ENCODE results near the gene RUNX1. TPM values are rescaled to one million over a fixed set of nuclear protein-coding genes. Genes with fewer than 3 reads are reported as not detected.

Gene RUNX1
- total RNA-seq, 4 donors from 2014 or later: 3.9 to 14.5 (median 5.8) TPM

GRCh38 chr21:34874684-34875513 is 174.2 kb downstream of the RUNX1 start:
- Histone ChIP-seq H3K27me3 (peaks cover 45% of the 10 kb centered on the region), H3K4me1 (no peaks in the 10 kb centered on the region), H3K27ac (no peak overlapping the region), H3K9me3 (no peaks in the 10 kb centered on the region), H3K36me3 (no peaks in the 10 kb centered on the region), H3K4me3 (no peak overlapping the region)
- ATAC-seq: no peak
- 58 to 60% methylated on average over 7 to 8 of the region's 8 CpGs for WGBS, 2 donors (ENCODE audit: low coverage in 1 of 2)
- TF ChIP-seq POLR2A (IDR thresholded peaks at IDR 0.05) (no peak), CTCF (IDR thresholded peaks at IDR 0.05) (no peak), POLR2AphosphoS5 (IDR thresholded peaks at IDR 0.05) (no peak), EP300 (IDR thresholded peaks at IDR 0.05) (no peak)

- Histone ChIP-seq H3K4me1 (no peaks in the 10 kb centered on the region), H3K27me3 (peaks cover 38% of the 10 kb centered on the region), H3K27ac (no peak overlapping the region), H3K9me3 (no peaks in the 10 kb centered on the region), H3K4me3 (no peak overlapping the region), H3K36me3 (peaks cover 0 to 3% of the 10 kb centered on the region in 2 donors)
- WGBS, 2 donors (ENCODE audit: low coverage in 1 of 2): 72 to 75% methylated on average over 9 to 17 of the region's 18 CpGs
- no peak for ATAC-seq
- TF ChIP-seq EP300 (IDR thresholded peaks at IDR 0.05): no peak
- no peak for TF ChIP-seq POLR2AphosphoS5 (IDR thresholded peaks at IDR 0.05)
- no peak for TF ChIP-seq POLR2A (IDR thresholded peaks at IDR 0.05)
- TF ChIP-seq CTCF (IDR thresholded peaks at IDR 0.05): no peak
Observed at GRCh38 chr21:34871026-34871908, 177.8 kb downstream of the RUNX1 start.

GRCh38 chr21:34870246-34870645 is 178.9 kb downstream of the RUNX1 start:
- H3K4me1 ChIP-seq: no peaks in the 10 kb centered on the region
- no peak for TF ChIP-seq EP300 (IDR thresholded peaks at IDR 0.05)
- no peak for ATAC-seq
- H3K4me3 ChIP-seq: no peak overlapping the region
- H3K9me3 ChIP-seq: no peaks in the 10 kb centered on the region
- 60 to 86% methylated on average over 1 of the region's 3 CpGs for WGBS, 2 donors (ENCODE audit: low coverage in 1 of 2)
- peaks cover 38% of the 10 kb centered on the region for H3K27me3 ChIP-seq
- peaks cover 0 to 3% of the 10 kb centered on the region in 2 donors for H3K36me3 ChIP-seq
- H3K27ac ChIP-seq: no peak overlapping the region

- Histone ChIP-seq H3K9me3 (no peaks in the 10 kb centered on the region), H3K27ac (no peak overlapping the region), H3K36me3 (peaks cover 0 to 3% of the 10 kb centered on the region in 2 donors), H3K4me1 (no peaks in the 10 kb centered on the region), H3K4me3 (no peak overlapping the region), H3K27me3 (peaks cover 42% of the 10 kb centered on the region)
- 48 to 79% methylated on average over 6 to 7 of the region's 7 CpGs for WGBS, 2 donors (ENCODE audit: low coverage in 1 of 2)
- no peak for ATAC-seq
- TF ChIP-seq CTCF (IDR thresholded peaks at IDR 0.05): no peak
Observed at GRCh38 chr21:34869545-34869944, 179.6 kb downstream of the RUNX1 start.

GRCh38 chr21:34867785-34868184 is 181.3 kb downstream of the RUNX1 start:
- Histone ChIP-seq H3K9me3 (no peaks in the 10 kb centered on the region), H3K36me3 (peaks cover 0 to 3% of the 10 kb centered on the region in 2 donors), H3K27me3 (peaks cover 37% of the 10 kb centered on the region), H3K4me3 (no peak overlapping the region), H3K4me1 (no peaks in the 10 kb centered on the region), H3K27ac (no peak overlapping the region)
- 83 to 100% methylated on average over 1 to 2 of the region's 4 CpGs for WGBS, 2 donors (ENCODE audit: low coverage in 1 of 2)
- TF ChIP-seq POLR2A (IDR thresholded peaks at IDR 0.05) (no peak), CTCF (IDR thresholded peaks at IDR 0.05) (no peak), POLR2AphosphoS5 (IDR thresholded peaks at IDR 0.05) (no peak), EP300 (IDR thresholded peaks at IDR 0.05) (no peak)
- no peak for ATAC-seq
